Measurements from ENCODE around the gene SPPL3.

- no peak for TF ChIP-seq ZNF565 (CRISPR knock-in tag; conservative IDR thresholded peaks at IDR 0.05; ENCODE audit: low read depth)
- no peak for TF ChIP-seq PATZ1 (CRISPR knock-in tag; IDR thresholded peaks at IDR 0.05; ENCODE audit: borderline replicate concordance)
- TF ChIP-seq ARNTL (CRISPR knock-in tag; IDR thresholded peaks at IDR 0.05; ENCODE audit: borderline replicate concordance, low read depth): no peak
- TF ChIP-seq TOX (CRISPR knock-in tag; IDR thresholded peaks at IDR 0.05; ENCODE audit: borderline replicate concordance): no peak
- no peak for TF ChIP-seq ZNF8 (CRISPR knock-in tag; IDR thresholded peaks at IDR 0.05)
- TF ChIP-seq SNAI2 (CRISPR knock-in tag; IDR thresholded peaks at IDR 0.05): no peak
- TF ChIP-seq CREB5 (CRISPR knock-in tag; IDR thresholded peaks at IDR 0.05; ENCODE audit: low read depth): no peak
- TF ChIP-seq OSR1 (CRISPR knock-in tag; IDR thresholded peaks at IDR 0.05): no peak
- no peak for TF ChIP-seq PPARA (CRISPR knock-in tag; IDR thresholded peaks at IDR 0.05; ENCODE audit: borderline replicate concordance)
- TF ChIP-seq ZFP30 (CRISPR knock-in tag; IDR thresholded peaks at IDR 0.05): no peak
- TF ChIP-seq ZFP3 (CRISPR knock-in tag; IDR thresholded peaks at IDR 0.05): no peak
These were observed 129.8 kb downstream of the SPPL3 start for GRCh38 chr12:120774169-120774916.

All from SK-N-SH treated with all-trans-retinoic acid at 6 μM for 48 hours (cell line).